ENCODE results near the gene CNOT6. TPM values are rescaled to one million over a fixed set of nuclear protein-coding genes. Genes with fewer than 3 reads are reported as not detected.

Gene CNOT6
- total RNA-seq, 4 donors from 2014 or later = 11.2 to 26.8 (median 15.5) TPM

- H3K36me3 ChIP-seq = peaks cover 0 to 8% (median 0%) of the 10 kb centered on the region in 3 donors
- no peaks in the 10 kb centered on the region for H3K9me3 ChIP-seq
- H3K27me3 ChIP-seq = no peaks in the 10 kb centered on the region
Observed at GRCh38 chr5:180557217-180557809, 63.1 kb downstream of the CNOT6 start.

GRCh38 chr5:180558232-180558631 lies 64.1 kb downstream of the CNOT6 start:
- H3K36me3 ChIP-seq = peaks cover 0 to 15% (median 0%) of the 10 kb centered on the region in 3 donors
- no peaks in the 10 kb centered on the region for H3K9me3 ChIP-seq
- no peak for TF ChIP-seq CTCF (IDR thresholded peaks at IDR 0.05)
- H3K27me3 ChIP-seq = no peaks in the 10 kb centered on the region
- H3K4me3 ChIP-seq = no peak overlapping the region
- no peak overlapping the region for H3K27ac ChIP-seq
- H3K4me1 ChIP-seq = no peaks in the 10 kb centered on the region
- no peak for DNase-seq

More at GRCh38 chr5:180557217-180557809, 63.1 kb downstream of the CNOT6 start:
- no peaks in the 10 kb centered on the region for H3K4me1 ChIP-seq
- no peak overlapping the region for H3K4me3 ChIP-seq
- no peak for DNase-seq
- TF ChIP-seq POLR2A (IDR thresholded peaks at IDR 0.05) = no peak
- no peak for TF ChIP-seq CTCF (IDR thresholded peaks at IDR 0.05)
- H3K27ac ChIP-seq = no peak overlapping the region

- Histone ChIP-seq H3K27ac (no peak overlapping the region), H3K36me3 (peaks cover 0 to 47% (median 0%) of the 10 kb centered on the region in 3 donors), H3K27me3 (no peaks in the 10 kb centered on the region), H3K4me1 (no peaks in the 10 kb centered on the region), H3K4me3 (no peak overlapping the region), H3K9me3 (no peaks in the 10 kb centered on the region)
- no peak for DNase-seq
- TF ChIP-seq CTCF (IDR thresholded peaks at IDR 0.05) = no peak
- no peak for TF ChIP-seq POLR2A (IDR thresholded peaks at IDR 0.05)
Observed at GRCh38 chr5:180563994-180564393, 69.8 kb downstream of the CNOT6 start.

GRCh38 chr5:180568914-180569313 lies 74.7 kb downstream of the CNOT6 start:
- no peaks in the 10 kb centered on the region for H3K4me1 ChIP-seq
- no peaks in the 10 kb centered on the region for H3K27me3 ChIP-seq
- no peak overlapping the region for H3K27ac ChIP-seq
- H3K4me3 ChIP-seq = no peak overlapping the region
- TF ChIP-seq CTCF (IDR thresholded peaks at IDR 0.05) (no peak), POLR2A (IDR thresholded peaks at IDR 0.05) (no peak)
- H3K36me3 ChIP-seq = peaks cover 0 to 77% (median 5%) of the 10 kb centered on the region in 3 donors
- no peaks in the 10 kb centered on the region for H3K9me3 ChIP-seq
- no peak for DNase-seq

GRCh38 chr5:180575571-180575970 lies 81.4 kb downstream of the CNOT6 start:
- Histone ChIP-seq H3K27ac (no peak overlapping the region), H3K4me1 (no peaks in the 10 kb centered on the region), H3K27me3 (no peaks in the 10 kb centered on the region), H3K4me3 (no peak overlapping the region), H3K36me3 (peaks cover 0 to 49% (median 3%) of the 10 kb centered on the region in 3 donors), H3K9me3 (no peaks in the 10 kb centered on the region)
- no peak for DNase-seq
- TF ChIP-seq CTCF (IDR thresholded peaks at IDR 0.05) = no peak
- no peak for TF ChIP-seq POLR2A (IDR thresholded peaks at IDR 0.05)

Measured in Peyer's patch (tissue), 4 donors.